ENCODE results near the gene SEC63.
"Not testable (repeated sequence)": the region's sequence is repeated elsewhere in the genome, so short reads cannot be mapped to it uniquely, and the experiment has no call there.

- not testable (repeated sequence) for TF ChIP-seq POLR2A (IDR thresholded peaks at IDR 0.05; ENCODE audit: low read length); GATA1 (IDR thresholded peaks at IDR 0.05; ENCODE audit: low read depth, low read length)
These were observed 97.9 kb downstream of the SEC63 start for GRCh38 chr6:107860144-107860543.

All from erythroblast (primary cell).